ENCODE measurements around the gene SLC34A1. TPM values are rescaled to one million over a fixed set of nuclear protein-coding genes. Genes with fewer than 3 reads are reported as not detected.

SLC34A1 gene, protein sequence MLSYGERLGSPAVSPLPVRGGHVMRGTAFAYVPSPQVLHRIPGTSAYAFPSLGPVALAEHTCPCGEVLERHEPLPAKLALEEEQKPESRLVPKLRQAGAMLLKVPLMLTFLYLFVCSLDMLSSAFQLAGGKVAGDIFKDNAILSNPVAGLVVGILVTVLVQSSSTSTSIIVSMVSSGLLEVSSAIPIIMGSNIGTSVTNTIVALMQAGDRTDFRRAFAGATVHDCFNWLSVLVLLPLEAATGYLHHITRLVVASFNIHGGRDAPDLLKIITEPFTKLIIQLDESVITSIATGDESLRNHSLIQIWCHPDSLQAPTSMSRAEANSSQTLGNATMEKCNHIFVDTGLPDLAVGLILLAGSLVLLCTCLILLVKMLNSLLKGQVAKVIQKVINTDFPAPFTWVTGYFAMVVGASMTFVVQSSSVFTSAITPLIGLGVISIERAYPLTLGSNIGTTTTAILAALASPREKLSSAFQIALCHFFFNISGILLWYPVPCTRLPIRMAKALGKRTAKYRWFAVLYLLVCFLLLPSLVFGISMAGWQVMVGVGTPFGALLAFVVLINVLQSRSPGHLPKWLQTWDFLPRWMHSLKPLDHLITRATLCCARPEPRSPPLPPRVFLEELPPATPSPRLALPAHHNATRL
- total RNA-seq, result under 1 TPM in 3 of 5 donors, not detected in 2; 0.13 to 0.18 (median 0.16) TPM
- 0.18 TPM for total RNA-seq (2013)
- total RNA-seq, result 0 to 0.42 (median 0.15) reads per million in 29 experiments

DNA sequence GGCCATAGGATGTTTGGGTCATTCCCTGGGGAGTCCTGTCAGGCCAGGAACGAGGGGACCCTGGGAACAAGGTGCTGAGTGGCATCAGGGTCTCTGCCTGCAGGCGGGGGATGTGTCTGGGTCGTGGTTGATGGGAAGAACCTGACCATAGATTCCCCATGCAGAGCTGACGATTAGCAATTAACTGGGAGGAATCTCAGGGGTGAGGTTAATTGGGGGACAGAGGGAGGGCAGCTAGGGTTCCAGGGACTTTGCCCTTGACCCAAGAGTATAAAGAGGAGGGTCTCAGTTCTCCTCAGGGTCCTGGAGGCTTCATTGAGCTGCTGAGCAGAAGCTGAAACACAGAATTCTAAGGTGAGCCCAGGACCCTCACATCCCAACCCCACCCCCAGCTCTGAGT, at the start of gene SLC34A1:
Gene SLC34A1 (plus strand): TSS at position 301 of the 400 bp plus-strand sequence. CDS start 1,308 bp downstream, outside the sequence.
- H3K4me1 Mint-ChIP-seq, result peaks cover 40 to 53% (median 48%) of the 10 kb centered on the region in 3 donors
- DNase-seq, result no peak
- ChIA-PET POLR2A (no interaction called here), CTCF (interaction anchor here in 1 of 2 donors (1.3 kb wide), 1 partner anchor 119 kb away, joined by 3 read pairs; no protein-coding TSS in a partner anchor)
- no peaks in the 10 kb centered on the region for H3K9me3 Mint-ChIP-seq
- no peaks in the 10 kb centered on the region for H3K27me3 ChIP-seq (replicated peaks in 1 of 2; ENCODE audit: control insufficient read depth in 2 of 2, extremely low read depth in 1 of 2, insufficient read depth in 2 of 2, low read length in 1 of 2)
- H3K4me3 ChIP-seq (ENCODE audit: control insufficient read depth in 1 of 2, extremely low read depth in 1 of 2, low read length in 1 of 2), result no peak within 1 kb of the TSS
- no peaks in the 10 kb centered on the region for H3K36me3 Mint-ChIP-seq
- ATAC-seq (replicated peaks in 1 of 4), result no peak
- H3K4me3 Mint-ChIP-seq, result no peak within 1 kb of the TSS
- no peak within 1 kb of the TSS for H3K27ac ChIP-seq (ENCODE audit: low read length)
- H3K27ac Mint-ChIP-seq, result peak within 1 kb of the TSS in 1 of 2 donors; percentile 16
- no peaks in the 10 kb centered on the region for H3K9me3 ChIP-seq
- H3K27me3 Mint-ChIP-seq, result no peaks in the 10 kb centered on the region
- H3K4me1 ChIP-seq (ENCODE audit: control insufficient read depth in 1 of 2, extremely low read depth in 1 of 2, insufficient read depth in 2 of 2, low read length in 2 of 2), result peaks cover 7 to 60% of the 10 kb centered on the region in 2 experiments
- WGBS (ENCODE audit: insufficient coverage), result 67% methylated on average over 4 of the region's 4 CpGs
- no peaks in the 10 kb centered on the region for H3K36me3 ChIP-seq (ENCODE audit: control insufficient read depth in 2 of 2, extremely low read depth in 1 of 2, insufficient read depth in 1 of 2, low read length in 1 of 2)

GRCh38 chr5:177334781-177335700, 49.2 kb upstream of the SLC34A1 start:
- no peak overlapping the region for H3K27ac ChIP-seq (ENCODE audit: low read length)
- no peaks in the 10 kb centered on the region for H3K27me3 ChIP-seq (replicated peaks in 1 of 2; ENCODE audit: control insufficient read depth in 2 of 2, extremely low read depth in 1 of 2, insufficient read depth in 2 of 2, low read length in 1 of 2)
- ChIA-PET CTCF (no interaction called here), POLR2A (no interaction called here)
- ATAC-seq (replicated peaks in 1 of 4) (no peak), DNase-seq (no peak)
- Mint-ChIP-seq H3K9me3 (peaks cover 0 to 6% (median 0%) of the 10 kb centered on the region in 3 donors), H3K27ac (no peak overlapping the region), H3K4me3 (no peak overlapping the region), H3K4me1 (peaks cover 9 to 22% (median 15%) of the 10 kb centered on the region in 3 donors), H3K27me3 (no peaks in the 10 kb centered on the region), H3K36me3 (peaks cover 47% of the 10 kb centered on the region)
- H3K9me3 ChIP-seq, result no peaks in the 10 kb centered on the region
- H3K36me3 ChIP-seq (ENCODE audit: control insufficient read depth in 2 of 2, extremely low read depth in 1 of 2, insufficient read depth in 1 of 2, low read length in 1 of 2), result peaks cover 39 to 87% of the 10 kb centered on the region in 2 donors
- 95% methylated on average over 19 of the region's 21 CpGs for WGBS (ENCODE audit: insufficient coverage)
- H3K4me1 ChIP-seq (ENCODE audit: control insufficient read depth in 1 of 2, extremely low read depth in 1 of 2, insufficient read depth in 2 of 2, low read length in 2 of 2), result peaks cover 0 to 28% of the 10 kb centered on the region in 2 experiments
- no peak overlapping the region for H3K4me3 ChIP-seq (ENCODE audit: control insufficient read depth in 1 of 2, extremely low read depth in 1 of 2, low read length in 1 of 2)

DNA sequence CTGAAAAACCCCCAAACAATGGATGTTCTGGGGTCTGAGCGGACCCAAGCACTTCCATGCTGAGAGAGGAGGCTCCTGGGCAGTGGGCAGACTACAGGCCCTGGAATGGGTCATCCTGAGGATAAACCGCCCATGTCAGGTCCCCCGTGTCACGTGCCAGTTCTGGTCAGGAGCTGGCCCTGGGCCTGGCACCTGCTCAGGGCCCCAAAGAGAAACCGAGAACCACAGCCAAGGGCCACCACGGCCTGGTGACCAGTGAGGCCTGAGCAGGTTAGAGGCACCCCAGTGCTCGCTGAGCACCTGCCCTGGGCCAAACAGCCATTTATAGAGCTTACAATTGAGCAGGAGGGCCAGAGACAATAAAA, 48.6 kb upstream of the SLC34A1 start:
- peaks cover 0 to 7% (median 0%) of the 10 kb centered on the region in 3 donors for H3K9me3 Mint-ChIP-seq
- H3K27ac ChIP-seq (ENCODE audit: low read length), result no peak overlapping the region
- H3K9me3 ChIP-seq, result no peaks in the 10 kb centered on the region
- ChIA-PET CTCF (no interaction called here), POLR2A (no interaction called here)
- H3K4me3 ChIP-seq (ENCODE audit: control insufficient read depth in 1 of 2, extremely low read depth in 1 of 2, low read length in 1 of 2), result no peak overlapping the region
- H3K4me1 ChIP-seq (ENCODE audit: control insufficient read depth in 1 of 2, extremely low read depth in 1 of 2, insufficient read depth in 2 of 2, low read length in 2 of 2), result peaks cover 0 to 28% of the 10 kb centered on the region in 2 experiments
- peaks cover 10 to 20% (median 17%) of the 10 kb centered on the region in 3 donors for H3K4me1 Mint-ChIP-seq
- DNase-seq, result no peak
- H3K4me3 Mint-ChIP-seq, result no peak overlapping the region
- no peaks in the 10 kb centered on the region for H3K27me3 Mint-ChIP-seq
- H3K27me3 ChIP-seq (replicated peaks in 1 of 2; ENCODE audit: control insufficient read depth in 2 of 2, extremely low read depth in 1 of 2, insufficient read depth in 2 of 2, low read length in 1 of 2), result no peaks in the 10 kb centered on the region
- H3K27ac Mint-ChIP-seq, result no peak overlapping the region
- no peak for ATAC-seq (replicated peaks in 1 of 4)
- H3K36me3 ChIP-seq (ENCODE audit: control insufficient read depth in 2 of 2, extremely low read depth in 1 of 2, insufficient read depth in 1 of 2, low read length in 1 of 2), result peaks cover 37 to 85% of the 10 kb centered on the region in 2 donors
- WGBS (ENCODE audit: insufficient coverage), result 98% methylated on average over 7 of the region's 7 CpGs
- H3K36me3 Mint-ChIP-seq, result peaks cover 42% of the 10 kb centered on the region

GRCh38 chr5:177336112-177336511, 48.1 kb upstream of the SLC34A1 start:
- Histone ChIP-seq H3K27me3 (replicated peaks in 1 of 2; ENCODE audit: control insufficient read depth in 2 of 2, extremely low read depth in 1 of 2, insufficient read depth in 2 of 2, low read length in 1 of 2) (no peaks in the 10 kb centered on the region), H3K4me1 (ENCODE audit: control insufficient read depth in 1 of 2, extremely low read depth in 1 of 2, insufficient read depth in 2 of 2, low read length in 2 of 2) (peaks cover 0 to 25% of the 10 kb centered on the region in 2 experiments), H3K27ac (ENCODE audit: low read length) (no peak overlapping the region), H3K9me3 (no peaks in the 10 kb centered on the region), H3K4me3 (ENCODE audit: control insufficient read depth in 1 of 2, extremely low read depth in 1 of 2, low read length in 1 of 2) (no peak overlapping the region), H3K36me3 (ENCODE audit: control insufficient read depth in 2 of 2, extremely low read depth in 1 of 2, insufficient read depth in 1 of 2, low read length in 1 of 2) (peaks cover 37 to 84% of the 10 kb centered on the region in 2 donors)
- peaks cover 0 to 7% (median 0%) of the 10 kb centered on the region in 3 donors for H3K9me3 Mint-ChIP-seq
- no peaks in the 10 kb centered on the region for H3K27me3 Mint-ChIP-seq
- peak in 1 of 35 experiments; percentile 32 for DNase-seq
- ChIA-PET CTCF (no interaction called here), POLR2A (no interaction called here)
- peaks cover 40% of the 10 kb centered on the region for H3K36me3 Mint-ChIP-seq
- H3K4me3 Mint-ChIP-seq, result no peak overlapping the region
- no peak overlapping the region for H3K27ac Mint-ChIP-seq
- peaks cover 10 to 20% (median 17%) of the 10 kb centered on the region in 3 donors for H3K4me1 Mint-ChIP-seq
- peak in 3 of 4 experiments; percentile 41 to 62 (median 53) for ATAC-seq (replicated peaks in 1 of 4)
- WGBS (ENCODE audit: insufficient coverage), result 72% methylated on average over 11 of the region's 12 CpGs

- Mint-ChIP-seq H3K4me1 (peaks cover 10 to 21% (median 19%) of the 10 kb centered on the region in 3 donors), H3K36me3 (peaks cover 47% of the 10 kb centered on the region), H3K9me3 (peaks cover 0 to 7% (median 0%) of the 10 kb centered on the region in 3 donors), H3K4me3 (no peak overlapping the region), H3K27me3 (no peaks in the 10 kb centered on the region), H3K27ac (no peak overlapping the region)
- DNase-seq, result no peak
- Histone ChIP-seq H3K27ac (ENCODE audit: low read length) (no peak overlapping the region), H3K4me3 (ENCODE audit: control insufficient read depth in 1 of 2, extremely low read depth in 1 of 2, low read length in 1 of 2) (no peak overlapping the region), H3K36me3 (ENCODE audit: control insufficient read depth in 2 of 2, extremely low read depth in 1 of 2, insufficient read depth in 1 of 2, low read length in 1 of 2) (peaks cover 34 to 84% of the 10 kb centered on the region in 2 donors), H3K9me3 (no peaks in the 10 kb centered on the region), H3K4me1 (ENCODE audit: control insufficient read depth in 1 of 2, extremely low read depth in 1 of 2, insufficient read depth in 2 of 2, low read length in 2 of 2) (peaks cover 0 to 18% of the 10 kb centered on the region in 2 experiments), H3K27me3 (replicated peaks in 1 of 2; ENCODE audit: control insufficient read depth in 2 of 2, extremely low read depth in 1 of 2, insufficient read depth in 2 of 2, low read length in 1 of 2) (no peaks in the 10 kb centered on the region)
- no peak for ATAC-seq (replicated peaks in 1 of 4)
- ChIA-PET CTCF (no interaction called here), POLR2A (interaction anchor here in 1 of 2 donors (0.6 kb wide), 1 partner anchor 10 kb away, joined by 3 read pairs; no protein-coding TSS in a partner anchor)
- 96% methylated on average over 31 of the region's 36 CpGs for WGBS (ENCODE audit: insufficient coverage)
Measured at GRCh38 chr5:177336603-177337494, 47.4 kb upstream of the SLC34A1 start.

Measured in T-cell (primary cell).